DND-41 (cell line): Measurements from ENCODE around the gene PRRG3.

Source experiments
- ATAC-seq: fragments of 200-7000 bp; cut with Tn5 transposase; 3 replicates; pipeline ENCODE4 v1.9.1; 2021; ENCODE audit warnings: low read depth; ENCODE audit not compliant: insufficient read depth
- DNase-seq: peaks from one replicate; pipeline ENCODE4 v3.0.0-alpha.2; 2020
- H2AFZ ChIP-seq: 2 replicates; pipeline ENCODE4 v1.6.0; 2012; ENCODE audit warnings: low read depth, low read length
- H3K27ac ChIP-seq: 2 replicates; pipeline ENCODE4 v1.5.1; 2012; ENCODE audit warnings: low read length, inconsistent platforms
- H3K27me3 ChIP-seq: fragments of 200-600 bp; sonication (generic); 2 replicates; pipeline ENCODE4 v1.6.0; 2012; ENCODE audit warnings: low read length, mild to moderate bottlenecking, inconsistent platforms; ENCODE audit not compliant: insufficient read depth, poor library complexity
- H3K36me3 ChIP-seq: 2 replicates; pipeline ENCODE4 v1.5.1; 2012; ENCODE audit warnings: low read length, inconsistent platforms; ENCODE audit not compliant: insufficient read depth
- H3K4me1 ChIP-seq: 2 replicates; pipeline ENCODE4 v1.5.1; 2012; ENCODE audit warnings: mild to moderate bottlenecking, low read length; ENCODE audit not compliant: insufficient read depth
- H3K4me2 ChIP-seq: 2 replicates; pipeline ENCODE4 v1.6.0; 2012; ENCODE audit warnings: mild to moderate bottlenecking, moderate library complexity, low read length, inconsistent platforms; ENCODE audit not compliant: insufficient read depth
- H3K4me3 ChIP-seq, 2 experiments: fragments of 200-600 bp in 1 of 2; shearing (Covaris generic) in 1 of 2; 2 replicates each; pipeline ENCODE4 v1.5.1; 2012 to 2016; ENCODE audit warnings: inconsistent platforms in 2 of 2, low read length in 2 of 2, mild to moderate bottlenecking in 2 of 2, low read depth in 1 of 2, moderate library complexity in 1 of 2
- H3K79me2 ChIP-seq: 2 replicates; pipeline ENCODE4 v1.6.0; 2012; ENCODE audit warnings: low read length, inconsistent platforms; ENCODE audit not compliant: insufficient read depth
- H3K9ac ChIP-seq: 2 replicates; pipeline ENCODE4 v1.6.0; 2012; ENCODE audit warnings: low read depth, mild to moderate bottlenecking, inconsistent platforms, low read length, moderate library complexity
- H3K9me3 ChIP-seq: 2 replicates; pipeline ENCODE4 v1.5.1; 2012; ENCODE audit warnings: low read length, moderate library complexity, mild to moderate bottlenecking, inconsistent platforms; ENCODE audit not compliant: insufficient read depth, severe bottlenecking
- H4K20me1 ChIP-seq: 2 replicates; pipeline ENCODE4 v1.6.0; 2012; ENCODE audit warnings: low read length; ENCODE audit not compliant: insufficient read depth
- CTCF ChIP-seq: IDR thresholded peaks from 2 replicates; pipeline ENCODE4 v1.5.1; 2012; ENCODE audit warnings: borderline replicate concordance, low read length, moderate library complexity, mild to moderate bottlenecking; ENCODE audit not compliant: poor library complexity, severe bottlenecking; ENCODE audit errors: extremely low read depth
- EZH2 ChIP-seq: IDR thresholded peaks from 3 replicates; pipeline ENCODE4 v1.6.1; 2012; ENCODE audit warnings: borderline replicate concordance, low read depth, mild to moderate bottlenecking, moderate library complexity, low read length, inconsistent platforms; ENCODE audit not compliant: severe bottlenecking

PRRG3 gene

GRCh38 chrX:151704041-151704663, 8.9 kb downstream of the PRRG3 start:
- H3K9ac ChIP-seq, result no peak overlapping the region
- no peak for TF ChIP-seq CTCF
- TF ChIP-seq EZH2, result no peak
- no peaks in the 10 kb centered on the region for H3K4me1 ChIP-seq
- no peak overlapping the region for H2AFZ ChIP-seq
- no peaks in the 10 kb centered on the region for H3K27me3 ChIP-seq
- no peaks in the 10 kb centered on the region for H3K36me3 ChIP-seq
- ATAC-seq, result no peak
- H3K4me2 ChIP-seq, result no peak overlapping the region
- no peak overlapping the region for H3K27ac ChIP-seq
- no peaks in the 10 kb centered on the region for H3K9me3 ChIP-seq
- H3K79me2 ChIP-seq, result no peaks in the 10 kb centered on the region
- no peak for DNase-seq
- no peak overlapping the region for H3K4me3 ChIP-seq
- no peaks in the 10 kb centered on the region for H4K20me1 ChIP-seq

- Histone ChIP-seq H2AFZ (no peak overlapping the region), H3K4me3 (no peak overlapping the region), H3K27ac (no peak overlapping the region), H3K27me3 (no peaks in the 10 kb centered on the region), H3K9ac (no peak overlapping the region), H3K4me2 (no peak overlapping the region), H3K4me1 (no peaks in the 10 kb centered on the region), H3K36me3 (no peaks in the 10 kb centered on the region), H3K9me3 (no peaks in the 10 kb centered on the region), H4K20me1 (no peaks in the 10 kb centered on the region), H3K79me2 (no peaks in the 10 kb centered on the region)
- ATAC-seq (no peak), DNase-seq (no peak)
- TF ChIP-seq EZH2 (no peak), CTCF (no peak)
Observed at GRCh38 chrX:151708821-151709220, 13.6 kb downstream of the PRRG3 start.

DNA sequence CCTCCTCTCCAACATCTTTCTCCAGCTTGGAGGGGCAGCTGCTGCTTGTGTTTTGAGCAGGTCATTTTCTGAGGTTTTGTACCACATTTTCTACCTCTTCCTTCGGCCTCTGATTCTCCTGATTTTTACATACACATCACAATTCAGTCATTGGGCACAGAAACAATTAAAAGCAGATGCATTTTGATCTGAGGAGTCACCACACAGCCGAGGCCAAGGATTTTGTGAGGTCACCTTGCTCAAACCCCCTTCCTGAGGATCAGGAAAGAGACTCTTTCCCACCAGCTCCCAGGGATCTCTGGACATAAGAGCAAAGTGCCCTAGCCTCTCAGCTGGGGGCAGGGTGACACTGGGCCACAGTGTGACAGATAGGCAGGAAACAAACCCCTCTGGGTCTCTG, 15.2 kb downstream of the PRRG3 start:
- no peak overlapping the region for H3K4me3 ChIP-seq
- no peaks in the 10 kb centered on the region for H3K36me3 ChIP-seq
- H4K20me1 ChIP-seq, result no peaks in the 10 kb centered on the region
- TF ChIP-seq CTCF (no peak), EZH2 (no peak)
- no peak overlapping the region for H2AFZ ChIP-seq
- H3K79me2 ChIP-seq, result no peaks in the 10 kb centered on the region
- H3K27ac ChIP-seq, result no peak overlapping the region
- no peaks in the 10 kb centered on the region for H3K9me3 ChIP-seq
- DNase-seq (no peak), ATAC-seq (no peak)
- no peaks in the 10 kb centered on the region for H3K27me3 ChIP-seq
- no peak overlapping the region for H3K4me2 ChIP-seq
- no peak overlapping the region for H3K9ac ChIP-seq
- H3K4me1 ChIP-seq, result no peaks in the 10 kb centered on the region
